ENCODE measurements around the gene GMEB2.

- TF ChIP-seq GATA3 (IDR thresholded peaks at IDR 0.05; ENCODE audit: low read depth, low read length) (no peak), GATA2 (IDR thresholded peaks at IDR 0.05; ENCODE audit: low read depth, low read length) (no peak)
Observed at GRCh38 chr20:63651942-63652191, 25.0 kb upstream of the GMEB2 start.
